Stimulated activated CD8-positive, alpha-beta memory T cell treated with anti-CD3 and anti-CD28 coated beads, Interleukin-15, amount 100 ng/mL, for 1 hour (primary cell): ENCODE results near the gene SULT1A3.
"Not testable (repeated sequence)": the region's sequence is repeated elsewhere in the genome, so short reads cannot be mapped to it uniquely, and the experiment has no call there.

Source experiments
- DNase-seq: peaks from one replicate; pipeline ENCODE4 v3.0.0-alpha.2; 2020; ENCODE audit warnings: low read depth

The SULT1A3 gene

GRCh38 chr16:30199049-30199448 is at the start of gene SULT1A3:
SULT1A3 (plus strand) TSS chr16:30199255; CDS start chr16:30200729, 1,474 bp downstream.
- not testable (repeated sequence) for DNase-seq

DNA sequence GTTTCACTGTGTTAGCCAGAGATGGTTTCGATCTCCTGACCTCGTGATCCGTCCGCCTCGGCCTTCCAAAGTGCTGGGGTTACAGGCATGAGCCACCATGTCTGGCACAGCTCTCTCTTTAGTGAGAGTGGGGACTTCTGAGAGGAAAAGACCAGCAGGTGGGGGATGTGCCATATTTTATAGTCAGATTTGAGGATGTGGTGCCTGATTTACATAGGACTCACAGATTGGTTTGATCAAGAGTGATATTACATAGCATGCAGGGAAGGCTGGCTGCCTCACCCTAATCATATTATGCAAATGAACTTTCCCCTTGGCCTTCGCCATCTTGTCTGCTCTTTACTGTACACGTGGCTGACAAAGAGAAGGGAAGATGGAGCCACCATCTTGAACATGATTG is 48.0 kb upstream of the SULT1A3 start:
- DNase-seq: no peak

DNA sequence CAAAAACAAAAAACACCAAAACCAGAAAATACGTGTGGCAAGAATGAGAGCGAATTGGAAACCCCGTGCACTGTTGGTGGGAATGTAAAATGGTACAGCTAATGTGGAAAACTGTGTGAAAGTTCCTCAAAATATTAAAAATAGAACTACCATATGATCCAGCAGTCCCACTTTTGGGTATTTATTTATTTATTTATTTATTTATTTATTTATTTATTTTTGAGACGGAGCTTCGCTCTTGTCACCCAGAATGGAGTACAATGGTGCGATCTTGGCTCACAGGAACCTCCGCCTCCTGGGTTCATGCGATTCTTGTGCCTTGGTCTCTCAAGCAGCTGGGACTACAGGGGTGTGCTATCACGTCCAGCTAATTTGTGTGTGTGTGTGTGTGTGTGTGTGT is 46.5 kb upstream of the SULT1A3 start:
- DNase-seq: no peak

DNA sequence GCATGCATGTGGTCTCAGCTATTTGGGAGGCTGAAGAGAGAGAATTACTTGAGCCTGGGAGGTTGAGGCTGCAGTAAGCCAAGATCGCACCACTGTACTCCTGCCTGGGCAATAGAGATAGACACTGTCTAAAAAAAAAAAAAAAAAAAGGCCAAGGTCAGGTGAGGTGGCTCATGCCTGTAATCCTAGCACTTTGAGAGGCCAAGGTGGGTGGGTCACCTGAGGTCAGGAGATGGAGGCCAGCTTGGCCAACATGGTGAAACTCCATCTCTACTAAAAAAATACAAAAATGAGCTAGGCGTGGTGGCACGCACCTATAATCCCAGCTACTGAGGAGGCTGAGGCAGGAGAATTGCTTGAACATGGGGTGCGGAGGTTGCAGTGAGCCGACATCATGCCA is 43.9 kb upstream of the SULT1A3 start:
- DNase-seq: no peak

GRCh38 chr16:30157214-30157613 is 41.8 kb upstream of the SULT1A3 start:
- DNase-seq: no peak

GRCh38 chr16:30163538-30163937 is 35.5 kb upstream of the SULT1A3 start:
- no peak for DNase-seq

DNA sequence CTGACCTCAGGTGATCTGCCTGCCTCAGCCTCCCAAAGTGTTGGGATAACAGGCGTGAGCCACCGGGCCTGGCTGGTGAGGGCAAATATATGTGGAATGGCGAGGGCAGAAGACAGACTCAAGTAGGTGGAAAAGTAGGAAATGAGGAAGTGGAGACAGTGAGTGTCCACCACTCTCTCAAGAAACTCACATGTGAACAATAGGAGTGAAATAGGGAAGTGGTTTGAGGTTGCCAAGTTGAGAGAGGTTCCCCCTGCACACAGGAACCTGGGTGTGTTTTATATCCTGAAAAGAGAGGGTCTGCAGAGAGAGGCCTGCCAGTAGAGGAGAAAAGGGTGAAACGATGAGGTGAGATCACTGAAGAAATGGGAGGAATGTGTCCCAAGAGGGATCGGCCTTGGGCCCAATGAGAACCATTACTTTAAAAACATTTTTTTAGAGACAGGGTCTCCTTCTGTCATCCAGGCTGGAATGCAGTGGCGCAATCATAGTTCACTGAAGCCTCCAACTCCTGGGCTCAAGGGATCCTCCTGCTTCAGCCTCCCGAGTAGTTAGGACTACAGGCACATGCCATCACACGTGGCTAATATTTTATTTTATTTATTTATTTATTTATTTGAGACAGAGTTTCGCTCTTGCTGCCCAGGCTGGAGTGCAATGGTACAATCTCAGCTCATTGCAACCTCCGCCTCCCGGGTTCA is 32.7 kb upstream of the SULT1A3 start:
- no peak for DNase-seq

DNA sequence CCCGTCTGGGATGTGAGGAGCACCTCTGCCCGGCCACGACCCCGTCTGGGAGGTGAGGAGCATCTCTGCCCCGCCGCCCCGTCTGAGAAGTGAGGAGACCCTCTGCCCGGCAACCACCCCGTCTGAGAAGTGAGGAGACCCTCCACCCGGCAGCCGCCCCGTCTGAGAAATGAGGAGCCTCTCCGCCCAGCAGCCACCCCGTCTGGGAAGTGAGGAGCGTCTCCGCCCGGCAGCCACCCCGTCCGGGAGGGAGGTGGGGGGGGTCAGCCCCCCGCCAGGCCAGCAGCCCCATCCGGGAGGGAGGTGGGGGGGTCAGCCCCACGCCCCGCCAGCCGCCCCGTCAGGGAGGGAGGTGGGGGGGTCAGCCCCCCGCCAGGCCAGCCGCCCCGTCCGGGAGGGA is 30.3 kb upstream of the SULT1A3 start:
- not testable (repeated sequence) for DNase-seq

DNA sequence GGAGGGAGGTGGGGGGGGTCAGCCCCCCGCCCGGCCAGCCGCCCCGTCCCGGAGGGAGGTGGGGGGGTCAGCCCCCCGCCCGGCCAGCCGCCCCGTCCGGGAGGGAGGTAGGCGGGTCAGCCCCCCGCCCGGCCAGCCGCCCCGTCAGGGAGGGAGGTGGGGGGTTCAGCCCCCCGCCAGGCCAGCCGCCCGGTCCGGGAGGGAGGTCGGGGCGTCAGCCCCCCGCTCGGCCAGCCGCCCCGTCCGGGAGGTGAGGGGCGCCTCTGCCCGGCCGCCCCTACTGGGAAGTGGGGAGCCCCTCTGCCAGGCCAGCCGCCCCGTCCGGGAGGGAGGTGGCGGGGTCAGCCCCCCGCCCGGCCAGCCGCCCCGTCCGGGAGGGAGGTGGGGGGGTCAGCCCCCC is 29.6 kb upstream of the SULT1A3 start:
- DNase-seq: not testable (repeated sequence)

- not testable (repeated sequence) for DNase-seq
Measured at GRCh38 chr16:30170145-30170544, 28.9 kb upstream of the SULT1A3 start.

DNA sequence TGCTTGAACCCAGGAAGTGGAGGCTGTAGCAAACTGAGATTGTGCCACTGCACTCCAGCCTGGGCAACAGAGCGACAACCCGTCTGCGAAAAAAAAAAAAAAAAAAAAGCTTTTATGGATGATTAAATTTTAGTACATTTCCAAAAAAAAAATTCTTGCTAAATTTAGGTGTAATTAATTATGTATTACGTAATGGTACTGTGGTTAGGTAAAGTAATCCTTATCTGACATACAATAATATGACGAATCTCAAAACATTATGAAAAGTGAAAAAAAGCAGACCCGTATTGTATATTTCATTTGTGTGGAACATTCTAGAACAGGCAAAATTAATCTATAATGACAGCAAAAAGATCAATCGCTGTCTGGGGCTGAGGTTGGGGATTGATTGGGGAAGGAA is 26.0 kb upstream of the SULT1A3 start:
- no peak for DNase-seq

GRCh38 chr16:30176876-30177275 is 22.2 kb upstream of the SULT1A3 start:
- DNase-seq: not testable (repeated sequence)

DNA sequence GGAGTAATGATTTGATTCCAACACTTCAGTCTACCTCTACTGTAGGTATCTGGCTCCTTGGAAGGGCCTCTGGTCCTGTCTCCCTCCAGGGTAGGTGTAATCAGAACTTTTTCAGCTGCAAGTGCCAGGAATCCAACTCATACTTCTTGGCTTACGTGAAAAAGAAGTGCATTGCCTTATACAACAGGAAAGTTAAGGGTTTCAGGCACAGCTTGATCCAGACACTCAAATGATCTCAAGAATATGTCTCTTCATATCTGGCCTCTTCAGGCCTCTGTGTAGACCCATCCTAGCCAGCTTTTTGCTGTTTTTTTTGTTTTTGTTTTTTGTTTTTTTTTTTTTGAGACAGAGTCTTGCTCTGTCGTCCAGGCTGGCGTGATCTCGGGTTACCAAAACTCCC is 19.9 kb upstream of the SULT1A3 start:
- no peak for DNase-seq

- no peak for DNase-seq
Measured at GRCh38 chr16:30179931-30180330, 19.1 kb upstream of the SULT1A3 start.

- DNase-seq: no peak
Measured at GRCh38 chr16:30180741-30181140, 18.3 kb upstream of the SULT1A3 start.

GRCh38 chr16:30183233-30184095 is 15.6 kb upstream of the SULT1A3 start, which contains the start of gene CORO1A:
CORO1A (plus strand) TSS chr16:30183602; CDS start chr16:30185210, 1,608 bp downstream.
- DNase-seq: peak; percentile 61

GRCh38 chr16:30184096-30184890 is 14.8 kb upstream of the SULT1A3 start:
- peak; percentile 53 for DNase-seq

DNA sequence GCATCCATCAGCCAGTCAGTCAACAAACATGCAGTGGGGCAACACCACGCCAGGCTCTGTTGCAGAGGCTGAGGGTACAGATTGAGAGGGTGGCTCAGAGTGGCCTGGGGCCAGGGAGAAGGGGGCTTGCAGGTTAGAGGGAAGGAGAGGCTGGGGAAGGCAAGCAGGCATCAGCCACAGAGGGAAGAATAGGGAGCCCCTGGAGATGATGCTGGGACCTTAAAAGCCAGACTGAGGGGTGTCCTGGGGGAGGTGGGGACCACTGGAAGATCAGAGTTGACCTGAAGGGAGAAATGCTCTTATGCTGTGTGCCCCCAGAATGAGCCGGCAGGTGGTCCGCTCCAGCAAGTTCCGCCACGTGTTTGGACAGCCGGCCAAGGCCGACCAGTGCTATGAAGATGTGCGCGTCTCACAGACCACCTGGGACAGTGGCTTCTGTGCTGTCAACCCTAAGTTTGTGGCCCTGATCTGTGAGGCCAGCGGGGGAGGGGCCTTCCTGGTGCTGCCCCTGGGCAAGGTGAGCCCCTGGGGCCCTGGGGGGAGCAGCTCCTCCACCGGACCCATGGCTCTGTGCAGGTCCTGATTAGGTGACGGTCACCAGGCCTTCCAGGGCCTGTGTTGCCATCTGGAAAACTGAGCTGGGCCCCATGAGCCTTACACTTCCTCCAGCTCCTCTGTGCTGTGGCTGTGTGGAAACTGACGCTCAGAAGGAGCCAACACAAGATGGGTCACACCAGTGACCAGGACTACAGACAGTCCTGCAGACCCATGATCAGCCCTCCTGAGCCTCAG is 14.0 kb upstream of the SULT1A3 start:
- DNase-seq: peak; percentile 15

GRCh38 chr16:30185683-30186421 is 13.2 kb upstream of the SULT1A3 start:
- DNase-seq: peak; percentile 68

DNA sequence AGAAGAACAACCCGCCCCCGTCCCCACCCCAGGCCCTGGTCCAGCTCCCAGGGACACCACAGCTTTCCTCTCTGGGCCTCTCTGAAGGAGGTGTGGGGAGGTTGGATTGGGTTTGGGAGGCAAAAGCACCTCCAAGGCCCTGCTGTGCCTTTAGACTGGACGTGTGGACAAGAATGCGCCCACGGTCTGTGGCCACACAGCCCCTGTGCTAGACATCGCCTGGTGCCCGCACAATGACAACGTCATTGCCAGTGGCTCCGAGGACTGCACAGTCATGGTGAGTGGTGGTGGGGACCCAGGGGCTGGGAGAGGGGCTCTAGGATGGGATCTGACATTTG is 12.6 kb upstream of the SULT1A3 start:
- no peak for DNase-seq
